Esophagus muscularis mucosa (tissue), 4 donors: ENCODE data around the gene ITPKB. TPM values are rescaled to one million over a fixed set of nuclear protein-coding genes. Genes with fewer than 3 reads are reported as not detected.
A peak's percentile ranks its signal among the peaks of the same experiment; 100 is the strongest.

Experiments used
- DNase-seq: peaks from one replicate; pipeline ENCODE4 v3.0.0-alpha.2; 2017; ENCODE audit errors: extremely low spot score
- H3K27ac ChIP-seq, 4 donors: fragments of 200-600 bp; sonication (generic); replicated peaks in 1 of 4; 1 replicate in 3 of 4; 2 replicates in 1 of 4; pipeline ENCODE4 v1.5.1; 2016 to 2019; ENCODE audit warnings: mild to moderate bottlenecking in 1 of 4
- H3K27me3 ChIP-seq, 4 donors: fragments of 200-600 bp; sonication (generic); one replicate each; pipeline versions ENCODE4 v1.5.1 to v1.6.0; 2016 to 2019
- H3K36me3 ChIP-seq, 4 donors: fragments of 200-600 bp; sonication (generic); one replicate each; pipeline ENCODE4 v1.5.1; 2016 to 2019
- H3K4me1 ChIP-seq, 4 donors: fragments of 200-600 bp; sonication (generic); one replicate each; pipeline ENCODE4 v1.5.1; 2016 to 2019
- H3K4me3 ChIP-seq, 4 donors: fragments of 200-600 bp; sonication (generic); 1 replicate in 2 of 4; 2 replicates in 2 of 4; pipeline ENCODE4 v1.5.1; 2016 to 2019; ENCODE audit warnings: mild to moderate bottlenecking in 4 of 4, moderate library complexity in 1 of 4
- H3K9me3 ChIP-seq, 4 donors: fragments of 200-600 bp; sonication (generic); 1 replicate in 3 of 4; 2 replicates in 1 of 4; pipeline ENCODE4 v1.5.1; 2016 to 2019
- CTCF ChIP-seq, 3 experiments: fragments of 200-600 bp in 2 of 3; fragments of 450-650 bp in 1 of 3; sonication (generic) in 2 of 3; IDR thresholded peaks; one replicate each; pipeline ENCODE4 v1.5.1; 2017 to 2019; ENCODE audit warnings: antibody characterized with exemption in 3 of 3, mild to moderate bottlenecking in 2 of 3, moderate library complexity in 1 of 3
- EP300 ChIP-seq: sonication (generic); formaldehyde crosslinking; IDR thresholded peaks from one replicate; pipeline ENCODE4 v1.6.1; 2017; ENCODE audit warnings: antibody characterized with exemption
- POLR2A ChIP-seq: fragments of 450-650 bp; IDR thresholded peaks from one replicate; pipeline ENCODE4 v1.6.1; 2017; ENCODE audit warnings: antibody characterized with exemption, moderate library complexity, mild to moderate bottlenecking, low read depth
- POLR2AphosphoS5 ChIP-seq, 2 donors: sonication (generic); formaldehyde crosslinking; IDR thresholded peaks; one replicate each; pipeline ENCODE4 v1.6.1; 2017; ENCODE audit warnings: antibody characterized with exemption in 2 of 2
- WGBS: methylation state at CpG from one replicate; pipeline ENCODE4 v1.1.5; 2018; 5-methylcytosine and 5-hydroxymethylcytosine counted together
- intact Hi-C: fragments of 100-400 bp; cut with DNase I; formaldehyde crosslinking; loops from one replicate; pipeline ENCODE4 v1.15.1; 2023
- total RNA-seq, 4 donors: library from RNA; depleted of rRNA; stranded (reverse); fragments of >200 nt; gene quantifications; one replicate each; pipeline versions ENCODE4 v1.1.0 to v1.2.1, GENCODE V29; 2016

ITPKB gene
- total RNA-seq, 4 donors from 2014 or later: 71.1 to 156 (median 116) TPM

GRCh38 chr1:226679262-226679661 is 59.8 kb downstream of the ITPKB start:
- H3K27ac ChIP-seq: peak overlapping the region in 1 of 4 donors; percentile 100

DNA sequence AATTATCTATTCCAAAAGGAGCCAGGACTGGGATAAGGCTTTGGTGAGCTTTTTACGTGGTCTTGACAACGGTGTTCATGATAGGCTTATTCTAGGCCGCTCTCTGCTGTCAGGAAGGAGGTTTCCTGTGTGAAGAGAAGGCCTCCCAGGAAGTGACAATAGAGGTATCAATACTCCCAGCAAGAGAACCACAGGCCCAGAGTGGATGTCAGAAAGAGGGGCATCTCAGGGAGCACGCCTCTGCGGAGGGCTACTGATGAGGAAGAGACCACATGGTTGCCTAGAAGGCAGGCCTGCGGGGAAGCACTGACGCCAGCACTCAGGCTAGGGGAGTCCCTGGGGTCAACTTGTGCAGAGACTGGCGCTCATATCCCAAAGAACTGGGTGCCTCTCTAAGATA is 60.4 kb downstream of the ITPKB start:
- WGBS: 65% methylated on average over 6 of the region's 8 CpGs
- Histone ChIP-seq H3K4me3 (no peak overlapping the region), H3K9me3 (no peaks in the 10 kb centered on the region), H3K4me1 (peaks cover 0 to 95% (median 0%) of the 10 kb centered on the region in 4 donors), H3K27ac (peak overlapping the region in 1 of 4 donors; percentile 100), H3K27me3 (no peaks in the 10 kb centered on the region), H3K36me3 (no peaks in the 10 kb centered on the region)
- no peak for TF ChIP-seq POLR2A
- TF ChIP-seq CTCF (IDR thresholded peaks at IDR 0.05): no peak
- TF ChIP-seq POLR2AphosphoS5 (IDR thresholded peaks at IDR 0.05): no peak
- no peak for TF ChIP-seq EP300
- intact Hi-C loops: no loop called here
- DNase-seq: no peak

More at GRCh38 chr1:226679262-226679661, 59.8 kb downstream of the ITPKB start:
- H3K4me1 ChIP-seq: peaks cover 0 to 95% (median 0%) of the 10 kb centered on the region in 4 donors
- no peaks in the 10 kb centered on the region for H3K27me3 ChIP-seq
- no peaks in the 10 kb centered on the region for H3K9me3 ChIP-seq
- H3K36me3 ChIP-seq: no peaks in the 10 kb centered on the region
- peak overlapping the region in 2 of 4 donors; percentile 45 to 47 for H3K4me3 ChIP-seq
- 12% methylated on average over 2 of the region's 2 CpGs for WGBS
- intact Hi-C loops: no loop called here
- TF ChIP-seq POLR2AphosphoS5 (IDR thresholded peaks at IDR 0.05) (no peak), EP300 (no peak), CTCF (IDR thresholded peaks at IDR 0.05) (no peak), POLR2A (no peak)
- no peak for DNase-seq

GRCh38 chr1:226678251-226678650 is 60.8 kb downstream of the ITPKB start:
- Histone ChIP-seq H3K4me3 (no peak overlapping the region), H3K9me3 (no peaks in the 10 kb centered on the region), H3K27me3 (no peaks in the 10 kb centered on the region), H3K36me3 (no peaks in the 10 kb centered on the region), H3K4me1 (peaks cover 0 to 95% (median 0%) of the 10 kb centered on the region in 4 donors), H3K27ac (peak overlapping the region in 1 of 4 donors; percentile 100)
- DNase-seq: no peak
- no peak for TF ChIP-seq EP300
- no peak for TF ChIP-seq POLR2AphosphoS5 (IDR thresholded peaks at IDR 0.05)
- TF ChIP-seq CTCF (IDR thresholded peaks at IDR 0.05): no peak
- TF ChIP-seq POLR2A: no peak
- intact Hi-C loops: no loop called here
- WGBS: 58% methylated on average over 2 of the region's 2 CpGs

DNA sequence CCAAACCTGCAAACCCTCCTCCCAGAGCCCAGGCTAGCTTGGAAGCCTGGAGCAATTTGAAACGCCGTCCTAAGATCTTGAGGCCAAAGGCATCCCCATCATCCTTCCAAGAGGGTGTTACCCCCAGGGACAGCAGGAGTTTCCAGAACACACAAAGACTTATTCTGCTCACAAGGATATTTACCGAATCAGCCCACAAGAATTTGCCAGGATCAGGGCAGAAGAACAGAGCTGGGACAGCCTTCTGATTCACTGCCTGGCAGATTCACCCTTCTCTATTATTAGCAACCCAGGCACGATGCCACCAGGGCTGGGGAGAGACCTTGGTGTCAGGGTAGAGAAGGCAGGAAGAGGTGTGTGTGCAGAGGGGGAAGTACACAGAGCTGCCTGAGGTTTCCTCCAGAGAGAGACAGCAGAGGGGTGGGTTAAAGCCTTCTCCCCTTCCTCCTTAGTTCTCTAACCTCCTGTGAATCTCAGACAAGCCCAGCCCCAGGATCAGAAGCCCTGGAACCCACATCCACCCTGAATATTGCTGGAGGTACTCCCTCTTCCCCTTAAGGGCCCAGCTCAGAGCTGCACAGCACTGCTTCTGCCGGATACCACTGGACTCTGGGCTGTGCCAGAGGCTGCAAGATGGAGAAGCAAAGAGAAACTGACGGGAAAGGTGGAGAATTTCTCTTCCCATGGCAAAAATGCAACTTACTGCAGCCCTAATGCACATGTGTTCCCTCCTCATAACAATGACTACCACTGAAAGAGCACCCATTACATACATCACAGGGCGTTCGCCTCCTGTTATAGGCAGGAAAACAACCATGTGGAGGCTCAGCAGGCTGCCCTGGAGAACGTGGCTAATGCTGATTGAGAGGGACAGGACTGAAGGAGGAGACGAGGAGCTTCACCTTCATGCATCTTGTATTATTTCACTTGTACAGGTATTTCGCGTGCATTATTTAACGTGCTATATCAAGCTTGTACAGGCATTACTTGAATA is 61.8 kb downstream of the ITPKB start:
- intact Hi-C loops: no loop called here
- Histone ChIP-seq H3K27me3 (no peaks in the 10 kb centered on the region), H3K4me3 (peak overlapping the region in 2 of 4 donors; percentile 15 to 21), H3K9me3 (no peaks in the 10 kb centered on the region), H3K4me1 (peaks cover 0 to 87% (median 0%) of the 10 kb centered on the region in 4 donors), H3K36me3 (no peaks in the 10 kb centered on the region), H3K27ac (peak overlapping the region in 1 of 4 donors; percentile 100)
- peak; percentile 81 for TF ChIP-seq EP300
- peak; percentile 88 for TF ChIP-seq POLR2AphosphoS5 (IDR thresholded peaks at IDR 0.05)
- TF ChIP-seq POLR2A: peak; percentile 10
- TF ChIP-seq CTCF (IDR thresholded peaks at IDR 0.05): peak in 1 of 3 experiments; percentile 18
- peak; percentile 98 for DNase-seq
- WGBS: 41% methylated on average over 13 of the region's 13 CpGs
